Activated CD4-positive, alpha-beta T cell treated with anti-CD3 and anti-CD28 coated beads, Interleukin-2, amount 10 ng/mL, durations not matched to agents 24 days and 14 days (primary cell): ENCODE measurements around the gene OR1C1. TPM values are rescaled to one million over a fixed set of nuclear protein-coding genes. Genes with fewer than 3 reads are reported as not detected.
"Not testable (repeated sequence)": the region's sequence is repeated elsewhere in the genome, so short reads cannot be mapped to it uniquely, and the experiment has no call there.

Source experiments
- DNase-seq: peaks from one replicate; pipeline ENCODE4 v3.0.0; 2022
- H3K27ac Mint-ChIP-seq: one replicate; pipeline ENCODE4 v1.8.0; 2022; ENCODE audit warnings: mild to moderate bottlenecking, mixed read lengths
- H3K27me3 Mint-ChIP-seq: one replicate; pipeline ENCODE4 v1.8.0; 2022; ENCODE audit warnings: mixed read lengths
- H3K36me3 Mint-ChIP-seq: one replicate; pipeline ENCODE4 v1.8.0; 2022; ENCODE audit warnings: low read depth, mild to moderate bottlenecking, mixed read lengths
- H3K4me1 Mint-ChIP-seq: one replicate; pipeline ENCODE4 v1.8.0; 2021; ENCODE audit warnings: mixed read lengths
- H3K4me3 Mint-ChIP-seq: one replicate; pipeline ENCODE4 v1.8.0; 2022; ENCODE audit warnings: mild to moderate bottlenecking, moderate library complexity, mixed read lengths
- H3K9me3 Mint-ChIP-seq: one replicate; pipeline ENCODE4 v1.8.0; 2021; ENCODE audit warnings: mixed read lengths
- intact Hi-C: fragments of 100-400 bp; cut with micrococcal nuclease; formaldehyde crosslinking; loops from one replicate; pipeline ENCODE4 v1.15.1; 2023
- total RNA-seq: library from RNA; stranded (reverse); gene quantifications from 2 replicates; pipeline ENCODE4 v1.2.3, GENCODE V29; 2022

Gene OR1C1
- total RNA-seq, 1 donor from 2014 or later = not detected

GRCh38 chr1:247713753-247714152 is 46.6 kb downstream of the OR1C1 start:
- no peaks in the 10 kb centered on the region for H3K27me3 Mint-ChIP-seq
- no peak for DNase-seq
- no peaks in the 10 kb centered on the region for H3K36me3 Mint-ChIP-seq
- H3K27ac Mint-ChIP-seq = no peak overlapping the region
- no peak overlapping the region for H3K4me3 Mint-ChIP-seq
- intact Hi-C loops = no loop called here
- H3K4me1 Mint-ChIP-seq = no peaks in the 10 kb centered on the region
- no peaks in the 10 kb centered on the region for H3K9me3 Mint-ChIP-seq

GRCh38 chr1:247710681-247711080 is 49.7 kb downstream of the OR1C1 start:
- H3K36me3 Mint-ChIP-seq, H3K27ac Mint-ChIP-seq, H3K27me3 Mint-ChIP-seq, H3K4me3 Mint-ChIP-seq, DNase-seq, H3K4me1 Mint-ChIP-seq, intact Hi-C loops, H3K9me3 Mint-ChIP-seq: not testable (repeated sequence)

Other genes starting within 250 kb of the OR1C1 start
- gene OR2C3, start 224.1 kb downstream of the OR1C1 start, total RNA-seq = not detected in 2 replicates
- 0.12 and 0.14 TPM in 2 replicates for gene GCSAML, start 211.4 kb downstream of the OR1C1 start, total RNA-seq
- gene OR2G2, start 172.2 kb downstream of the OR1C1 start, total RNA-seq = not detected in 2 replicates
- not detected in 2 replicates for gene OR2G3, start 155.0 kb downstream of the OR1C1 start, total RNA-seq
- not detected in 2 replicates for gene OR13G1, start 80.8 kb downstream of the OR1C1 start, total RNA-seq
- gene OR6F1, start 43.9 kb downstream of the OR1C1 start, total RNA-seq = not detected in 2 replicates
- gene OR14K1, start 21.9 kb downstream of the OR1C1 start, total RNA-seq = not detected in 2 replicates
- not detected in 2 replicates for gene OR14A2, start 12.4 kb downstream of the OR1C1 start, total RNA-seq
- gene OR14A16, start 63.6 kb upstream of the OR1C1 start, total RNA-seq = not detected in 2 replicates
- not detected in 2 replicates for gene OR11L1, start 81.3 kb upstream of the OR1C1 start, total RNA-seq
- 0.23 and 0.24 TPM in 2 replicates for gene TRIM58, start 96.6 kb upstream of the OR1C1 start, total RNA-seq
- 0.21 TPM in 1 of 2 replicates, not detected in the other for gene OR2W3, start 135.0 kb upstream of the OR1C1 start, total RNA-seq
- not detected in 2 replicates for gene OR2T8, start 159.7 kb upstream of the OR1C1 start, total RNA-seq
- not detected in 2 replicates for gene OR2AJ1, start 164.3 kb upstream of the OR1C1 start, total RNA-seq
- gene OR2L8, start 188.3 kb upstream of the OR1C1 start, total RNA-seq = not detected in 2 replicates
- gene OR2AK2, start 204.7 kb upstream of the OR1C1 start, total RNA-seq = not detected in 2 replicates